Esophagus squamous epithelium (tissue), 4 donors: ENCODE data around the gene NFIC.

Source experiments
- CTCF ChIP-seq, 6 experiments: fragments of 450-650 bp in 4 of 6; fragments of 200-600 bp in 2 of 6; sonication (generic) in 2 of 6; IDR thresholded peaks; one replicate each; pipeline ENCODE4 v1.5.1; 2016 to 2019; ENCODE audit warnings: antibody characterized with exemption in 6 of 6, mild to moderate bottlenecking in 4 of 6, moderate library complexity in 4 of 6
- POLR2A ChIP-seq, 4 donors: fragments of 450-650 bp; IDR thresholded peaks; one replicate each; pipeline ENCODE4 v1.6.1; 2017; ENCODE audit warnings: antibody characterized with exemption in 4 of 4, mild to moderate bottlenecking in 4 of 4, moderate library complexity in 3 of 4

GRCh38 chr19:3389876-3390371 lies 23.5 kb downstream of the NFIC start:
- TF ChIP-seq CTCF (IDR thresholded peaks at IDR 0.05): no peak
- TF ChIP-seq POLR2A (IDR thresholded peaks at IDR 0.05): no peak
